ENCODE results near the gene NUDT5.
"Not testable (repeated sequence)": the region's sequence is repeated elsewhere in the genome, so short reads cannot be mapped to it uniquely, and the experiment has no call there.

The NUDT5 gene

DNA sequence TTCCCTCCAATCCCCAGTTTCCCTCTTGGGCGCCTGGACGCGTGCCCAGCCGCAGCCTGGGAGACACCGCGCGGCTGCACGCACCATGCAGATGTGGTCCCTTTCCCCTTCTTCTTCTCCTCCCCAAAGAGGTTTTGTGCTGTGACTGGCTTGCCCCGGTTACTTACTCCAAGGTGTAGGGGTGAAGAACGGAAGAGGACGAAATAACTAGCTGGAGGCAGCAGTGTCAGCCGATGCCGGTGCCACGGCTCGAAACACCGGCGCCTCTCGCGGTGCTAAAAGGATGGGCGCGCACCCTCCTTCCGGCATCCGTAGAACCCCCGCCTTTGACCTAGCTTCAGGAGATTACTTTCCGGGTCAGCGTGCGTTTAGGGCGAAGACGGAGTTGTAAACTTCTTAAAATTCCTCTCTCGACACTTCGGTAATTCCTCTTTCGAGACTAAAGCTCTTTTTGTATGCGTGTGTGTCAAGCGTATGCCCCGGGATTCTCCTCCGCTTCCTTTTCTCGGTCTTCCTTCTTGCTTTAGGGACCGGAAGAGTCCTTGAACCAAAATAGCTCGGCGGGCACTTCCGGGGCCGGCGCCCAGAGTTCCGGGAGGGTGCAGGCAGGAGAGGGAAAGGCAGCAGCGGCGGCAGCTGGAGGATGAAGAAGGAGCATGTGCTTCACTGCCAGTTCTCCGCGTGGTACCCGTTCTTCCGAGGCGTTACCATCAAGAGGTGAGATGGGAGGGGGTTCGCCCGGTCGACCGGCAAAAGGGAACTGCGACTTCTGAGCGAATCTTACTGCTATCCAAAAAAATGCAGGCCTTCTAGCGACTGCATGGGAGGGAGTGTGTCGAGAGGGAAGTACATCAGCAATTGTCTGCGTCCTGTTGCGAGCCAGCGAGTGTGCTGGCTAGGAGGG, at the start of gene NUDT5, which contains the start of gene CDC123:
Gene NUDT5 (minus strand): TSS at position 289 of the 904 bp plus-strand sequence. CDS start 9,600 bp downstream, outside the sequence.
Gene CDC123 (plus strand): TSS at position 586 of the 904 bp plus-strand sequence. CDS start 58 bp downstream, at position 644.
- peak; percentile 66 for DNase-seq (ENCODE audit: low read depth)

DNA sequence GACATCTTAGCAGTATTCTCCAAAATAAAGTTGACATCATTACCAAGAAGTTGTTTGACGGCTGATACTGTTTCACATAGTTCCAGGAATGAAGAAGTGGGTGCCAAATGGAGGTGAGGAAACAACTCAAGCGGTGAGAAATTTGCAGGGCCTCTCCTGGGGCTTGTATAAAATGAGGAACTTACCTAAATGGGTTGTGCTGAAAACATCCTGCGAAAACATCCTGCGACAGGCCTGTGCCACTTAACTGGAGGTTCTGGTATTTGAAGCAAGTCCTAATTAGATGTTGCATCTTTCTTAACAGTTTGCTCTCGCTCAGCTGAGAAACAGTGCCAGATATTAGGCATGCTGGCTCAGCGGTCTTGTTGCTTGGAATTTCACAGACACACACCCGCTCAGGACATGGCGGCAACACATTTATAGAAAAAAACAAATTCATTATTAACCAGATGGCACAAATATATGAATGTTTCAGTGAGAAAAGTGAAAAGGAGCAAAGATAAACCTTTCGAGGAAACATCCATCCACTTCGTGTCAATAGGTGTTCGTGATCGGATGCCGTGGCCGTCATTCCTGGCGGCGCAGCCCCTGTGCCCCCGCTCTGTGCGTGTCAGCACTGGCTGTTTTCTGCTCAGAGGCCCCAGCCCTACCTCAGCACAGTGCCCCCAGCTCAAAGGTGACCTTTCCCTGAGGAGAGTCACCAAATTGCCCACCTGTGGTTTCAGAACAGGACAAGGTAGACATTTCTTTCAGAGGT, 48.4 kb upstream of the NUDT5 start:
- no peak for DNase-seq (ENCODE audit: low read depth)

DNA sequence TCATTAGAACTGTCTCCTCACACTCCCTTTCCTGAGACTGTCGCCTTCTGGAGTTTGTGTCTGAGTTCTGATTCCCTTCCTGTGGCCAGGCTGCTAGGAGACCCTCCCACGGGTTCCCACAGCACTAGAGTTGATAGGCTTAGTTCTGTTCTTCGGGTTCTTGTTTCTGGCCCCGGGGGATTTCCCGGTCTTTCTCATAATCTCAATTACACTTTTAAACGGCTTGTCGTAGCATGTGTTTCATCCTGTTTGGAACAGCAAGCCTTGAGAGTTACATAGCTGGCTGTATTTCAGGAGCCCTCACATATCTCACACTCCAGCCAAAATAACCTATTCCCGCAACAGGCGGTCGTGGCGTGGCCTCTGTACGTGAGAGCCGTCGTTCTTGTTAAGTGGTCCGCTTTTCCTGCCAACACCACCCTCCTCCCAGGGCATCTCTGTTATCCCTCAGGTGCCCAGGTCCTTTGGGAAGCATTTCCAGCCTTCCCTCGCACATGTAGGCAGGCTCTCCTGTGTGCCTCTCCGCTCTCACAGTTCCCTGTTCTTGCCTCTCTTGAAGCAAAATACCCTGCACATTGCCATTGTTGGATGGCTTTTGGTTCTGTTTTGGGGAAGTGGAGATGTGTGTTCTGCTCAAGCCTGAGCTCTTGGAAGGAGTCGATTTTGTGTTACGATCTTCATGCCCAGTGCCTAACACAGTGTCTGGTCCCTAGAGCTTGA, 46.3 kb upstream of the NUDT5 start:
- no peak for DNase-seq (ENCODE audit: low read depth)

DNA sequence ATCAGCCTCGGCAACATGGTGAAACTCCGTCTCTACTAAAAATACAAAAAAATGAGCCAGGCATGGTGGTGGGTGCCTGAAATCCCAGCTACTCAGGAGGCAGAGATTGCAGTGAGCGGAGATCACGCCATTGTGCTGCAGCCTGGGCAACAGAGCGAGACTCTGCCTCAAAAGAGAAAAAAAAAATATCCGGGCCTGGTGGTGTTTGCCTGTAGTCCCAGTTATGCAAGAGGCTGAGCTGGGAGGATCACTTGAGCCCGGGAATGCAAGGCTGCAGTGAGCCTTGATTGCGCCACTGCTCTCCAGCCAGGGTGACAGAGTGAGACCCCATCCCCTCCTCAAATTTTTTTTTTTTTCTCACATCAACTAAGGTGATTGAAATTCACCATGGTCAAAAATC, 43.1 kb upstream of the NUDT5 start:
- no peak for DNase-seq (ENCODE audit: low read depth)

DNA sequence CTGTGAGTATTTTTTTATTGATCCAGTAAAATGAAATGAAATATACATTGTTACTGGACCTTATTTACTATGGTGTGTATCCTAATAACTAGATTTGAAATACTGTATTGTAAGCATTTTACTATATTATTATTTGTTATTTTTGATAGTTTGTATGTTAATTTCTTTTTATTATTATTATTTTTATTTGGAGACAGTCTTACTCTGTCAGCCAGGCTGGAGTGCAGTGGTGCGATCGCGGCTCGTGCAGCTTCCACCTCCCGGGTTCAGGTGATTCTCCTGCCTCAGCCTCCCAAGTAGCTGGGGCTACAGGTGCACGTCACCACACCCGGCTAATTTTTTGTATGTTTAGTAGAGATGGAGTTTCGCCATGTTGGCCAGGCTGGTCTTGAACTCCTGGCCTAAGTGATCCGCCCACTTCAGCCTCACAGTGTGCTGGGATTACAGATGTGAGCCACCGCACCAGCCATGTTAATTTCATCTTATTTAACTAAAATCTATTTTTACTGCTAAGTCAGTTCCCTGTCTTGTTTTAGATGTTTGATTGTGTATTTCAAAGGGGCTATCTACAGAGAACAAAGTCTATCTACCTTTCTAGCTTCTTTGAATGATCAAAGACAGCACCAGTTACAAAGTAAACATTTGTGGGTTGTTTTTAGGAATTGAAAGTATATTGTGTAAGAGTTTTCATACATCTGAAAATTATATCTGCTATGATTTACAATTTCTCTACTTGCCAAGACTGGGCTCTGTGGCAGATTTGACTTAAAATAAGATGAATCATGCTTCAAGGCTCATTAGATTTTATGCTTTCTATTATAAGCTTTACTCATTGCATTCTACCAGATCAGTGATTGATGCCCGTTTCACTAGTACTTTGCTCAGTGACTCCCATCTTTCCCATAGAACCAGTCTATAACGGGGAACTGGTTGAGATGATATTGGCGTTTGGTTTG, 41.9 kb upstream of the NUDT5 start:
- no peak for DNase-seq (ENCODE audit: low read depth)

DNA sequence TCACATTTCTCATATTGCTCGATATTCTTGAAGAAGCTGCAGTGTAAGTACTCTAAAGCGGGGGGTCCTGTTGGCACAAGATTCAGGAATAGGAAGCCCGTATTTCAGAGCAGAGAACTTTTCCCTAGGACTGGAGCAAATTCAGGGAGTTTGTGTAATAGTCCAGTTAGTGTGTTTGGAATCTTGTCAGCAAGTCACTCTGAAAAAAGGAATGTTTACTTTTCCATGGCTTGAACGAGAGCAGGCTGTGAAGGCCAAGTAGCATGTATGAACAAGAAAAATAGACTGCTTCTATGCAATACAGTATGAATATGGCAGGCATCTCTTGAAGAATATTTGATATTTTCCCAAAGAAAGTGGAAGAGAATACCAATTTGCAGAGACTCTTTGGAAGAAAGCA, 40.1 kb upstream of the NUDT5 start:
- DNase-seq (ENCODE audit: low read depth), result no peak

DNA sequence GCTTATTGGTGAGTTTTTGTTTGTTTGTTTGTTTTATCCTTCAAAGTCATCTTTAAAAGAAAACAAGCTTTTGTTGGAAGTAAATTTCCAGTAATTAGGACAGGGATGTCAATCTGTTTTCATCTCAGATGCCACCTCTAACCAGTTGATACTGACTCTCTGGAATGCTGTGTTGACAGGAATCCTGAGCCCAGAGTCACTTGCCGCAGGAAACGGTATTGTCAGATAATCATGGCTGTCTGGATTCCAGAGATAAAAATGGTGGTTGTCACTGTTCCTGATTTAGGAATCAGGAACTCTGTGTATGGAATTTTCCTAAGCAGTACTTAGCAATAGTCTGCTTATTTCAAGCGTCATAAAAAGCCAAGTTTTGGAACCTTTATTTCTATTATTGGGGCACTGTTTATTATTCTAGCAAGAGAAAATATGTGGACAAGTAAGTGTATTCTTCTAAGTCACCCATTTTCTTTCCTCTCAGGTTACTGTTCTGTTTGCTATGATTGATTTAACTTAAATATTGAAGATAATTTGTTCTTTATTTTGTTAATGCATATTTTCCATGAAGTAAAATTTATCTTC, 39.5 kb upstream of the NUDT5 start:
- no peak for DNase-seq (ENCODE audit: low read depth)

DNA sequence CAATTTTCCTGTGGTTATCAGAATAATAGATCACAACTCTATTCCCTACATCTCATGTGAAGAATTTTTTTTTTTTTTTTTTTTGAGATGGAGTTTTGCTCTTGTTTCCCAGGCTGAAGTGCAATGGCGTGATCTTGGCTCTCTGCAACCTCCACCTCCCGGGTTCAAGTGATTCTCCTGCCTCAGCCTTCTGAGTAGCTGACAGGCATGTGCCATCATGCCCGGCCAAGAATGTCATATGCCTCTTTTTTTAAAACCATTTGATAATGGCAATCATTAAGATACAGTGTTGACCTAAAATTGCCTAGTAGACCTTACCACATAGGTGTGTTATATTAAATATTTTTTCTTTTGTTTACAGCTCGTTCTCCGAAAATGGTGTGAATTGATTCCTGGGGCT, 39.0 kb upstream of the NUDT5 start:
- not testable (repeated sequence) for DNase-seq (ENCODE audit: low read depth)

DNA sequence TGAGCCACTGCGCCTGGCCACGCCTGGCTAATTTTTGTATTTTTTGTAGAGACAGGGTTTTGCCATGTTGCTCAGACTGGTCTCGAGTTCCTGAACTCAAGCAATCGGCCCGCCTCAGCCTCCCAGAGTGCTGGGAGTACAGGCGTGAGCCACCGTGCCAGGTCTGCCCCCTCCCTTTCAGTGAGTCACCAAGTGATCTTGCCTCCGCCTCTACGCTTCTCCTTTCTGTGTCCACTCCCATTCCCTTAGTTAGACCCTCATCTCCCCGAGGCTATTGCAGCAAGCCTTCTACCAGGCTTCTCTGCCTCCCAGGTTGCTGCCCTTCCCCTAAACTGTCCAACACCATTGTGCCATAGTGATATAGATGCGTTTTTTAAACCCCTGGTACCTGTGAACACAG, 33.2 kb upstream of the NUDT5 start:
- DNase-seq (ENCODE audit: low read depth), result no peak

DNA sequence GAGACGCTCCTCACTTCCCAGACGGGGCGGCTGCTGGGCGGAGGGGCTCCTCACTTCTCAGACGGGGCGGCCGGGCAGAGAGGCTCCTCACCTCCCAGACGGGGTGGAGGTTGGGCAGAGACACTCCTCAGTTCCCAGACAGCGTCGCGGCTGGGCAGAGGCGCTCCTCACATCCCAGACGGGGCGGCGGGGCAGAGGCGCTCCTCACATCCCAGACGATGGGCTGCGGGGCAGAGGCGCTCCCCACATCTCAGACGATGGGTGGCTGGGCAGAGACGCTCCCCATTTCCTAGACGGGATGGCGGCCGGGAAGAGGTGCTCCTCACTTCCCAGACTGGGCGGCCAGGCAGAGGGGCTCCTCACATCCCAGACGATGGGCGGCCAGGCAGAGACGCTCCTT, 30.7 kb upstream of the NUDT5 start:
- not testable (repeated sequence) for DNase-seq (ENCODE audit: low read depth)

DNA sequence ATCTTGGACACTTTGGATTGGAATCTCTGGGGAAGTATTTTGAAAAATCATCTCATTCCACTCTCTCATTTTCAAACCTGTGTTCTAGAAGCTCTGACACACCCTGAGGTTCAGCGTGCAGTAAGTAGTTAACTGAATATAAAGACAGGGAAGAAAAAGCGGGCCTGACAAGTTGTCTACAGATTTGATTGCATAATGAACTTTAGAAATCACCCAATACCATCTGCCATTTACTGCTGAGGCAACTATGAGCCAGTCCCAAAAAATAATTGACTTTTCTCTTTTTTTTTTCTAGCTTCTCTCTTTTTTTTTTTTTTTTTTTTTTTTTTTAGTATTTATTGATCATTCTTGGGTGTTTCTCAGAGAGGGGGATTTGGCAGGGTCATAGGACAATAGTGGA, 29.8 kb upstream of the NUDT5 start:
- no peak for DNase-seq (ENCODE audit: low read depth)

DNA sequence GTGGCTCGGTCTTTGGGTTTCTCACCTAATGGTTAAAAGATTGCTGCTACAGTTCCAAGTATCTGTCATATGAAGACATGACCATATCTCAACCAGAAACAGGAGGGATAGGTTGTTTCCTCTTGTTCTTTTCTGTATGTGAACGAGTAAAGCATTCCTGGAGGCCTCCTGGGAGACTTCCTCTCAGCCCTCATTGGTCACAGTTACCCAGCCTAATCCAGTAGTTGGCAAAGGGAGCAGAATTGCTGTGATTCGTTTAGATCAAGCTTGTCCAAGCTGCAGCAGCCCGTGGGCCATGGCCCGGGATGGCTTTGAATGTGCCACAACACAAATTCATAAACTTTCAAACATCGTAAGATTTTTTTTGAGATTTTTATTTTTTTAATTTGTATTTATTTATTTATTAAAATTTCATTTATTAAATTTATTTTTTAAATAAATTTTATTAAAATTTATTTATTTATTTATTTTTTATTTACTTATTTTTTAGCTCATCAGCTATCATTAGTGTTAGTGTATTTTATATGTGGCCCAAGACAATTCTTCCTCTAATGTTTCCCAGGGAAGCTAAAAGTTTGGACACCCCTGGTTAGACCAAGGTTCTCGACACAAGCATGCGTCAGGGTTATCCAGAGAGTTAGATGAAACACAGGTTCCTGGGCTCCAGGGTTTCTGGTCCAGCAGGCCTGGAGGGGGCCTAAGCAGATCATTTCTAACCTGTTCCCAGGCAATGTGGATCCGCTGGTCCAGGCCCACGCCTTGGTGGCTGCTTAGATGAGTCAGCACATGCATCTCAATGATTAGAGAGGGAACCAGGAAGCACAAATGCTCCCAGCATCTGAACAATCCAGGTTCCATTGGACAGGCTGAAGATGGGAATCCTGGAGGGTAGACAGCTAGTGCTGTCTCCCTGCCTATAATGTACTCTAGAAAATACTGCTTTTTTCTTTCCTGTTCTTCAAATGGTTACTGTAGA, 25.9 kb upstream of the NUDT5 start:
- DNase-seq (ENCODE audit: low read depth), result no peak

DNA sequence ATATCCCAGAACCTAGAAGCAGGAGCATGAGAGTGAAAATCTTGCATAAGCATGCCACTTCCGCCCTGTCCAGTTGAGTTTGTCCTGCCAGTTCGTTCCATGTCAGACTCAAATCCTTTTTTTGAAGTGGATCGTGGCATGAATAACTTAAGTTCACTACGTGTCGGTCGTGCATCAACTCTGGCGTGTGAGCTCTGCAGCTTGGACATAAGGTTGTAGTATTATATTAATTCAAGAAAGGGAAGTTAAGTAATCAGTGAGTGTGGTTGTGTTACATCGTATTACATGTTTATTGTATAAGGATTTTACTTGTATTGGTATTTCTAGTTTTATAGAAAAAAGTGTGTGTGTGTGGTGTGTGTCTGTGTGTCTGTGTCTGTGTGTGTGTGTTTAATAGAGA, 23.3 kb upstream of the NUDT5 start:
- DNase-seq (ENCODE audit: low read depth), result no peak

DNA sequence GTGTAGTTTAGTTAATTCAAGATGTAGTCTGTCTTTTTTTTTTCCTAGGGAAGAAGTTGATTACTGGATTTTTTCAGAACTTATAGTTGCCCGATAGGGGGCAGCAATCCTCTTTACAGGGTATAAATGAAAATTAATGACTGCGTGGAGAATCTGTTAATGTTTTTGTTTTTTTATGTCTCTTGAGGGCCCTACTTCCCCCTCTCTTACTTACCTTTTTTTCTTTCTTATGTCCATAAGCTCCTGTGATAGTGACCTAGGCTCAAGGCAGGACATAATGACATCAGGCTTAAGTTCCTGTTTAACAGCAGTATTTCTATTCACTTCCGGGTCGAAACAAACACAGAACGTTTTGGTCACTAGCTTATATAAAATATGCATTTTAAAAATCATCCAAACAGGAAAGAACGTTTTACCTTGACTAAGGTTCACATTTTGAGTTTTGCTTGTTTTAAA, 19.1 kb upstream of the NUDT5 start:
- no peak for DNase-seq (ENCODE audit: low read depth)

DNA sequence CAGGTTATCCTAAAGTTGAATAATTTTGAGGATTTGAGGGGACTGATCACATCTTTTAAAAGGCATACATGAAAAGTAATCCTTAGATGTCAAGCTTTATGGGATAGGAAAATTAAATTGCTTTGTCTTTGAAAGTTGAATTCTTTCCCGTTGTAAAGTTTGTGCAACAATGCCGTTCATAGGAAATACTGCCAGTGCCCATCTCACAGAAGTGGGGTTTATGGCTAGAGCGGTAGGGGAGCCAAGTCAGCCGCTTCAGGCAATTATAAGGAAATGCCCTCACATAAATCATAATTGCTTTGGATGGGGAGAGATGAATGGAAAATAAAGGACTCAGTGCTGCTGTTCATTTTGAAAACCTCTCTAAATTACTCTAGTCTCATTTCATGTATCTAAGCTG, 18.4 kb upstream of the NUDT5 start:
- DNase-seq (ENCODE audit: low read depth), result no peak

DNA sequence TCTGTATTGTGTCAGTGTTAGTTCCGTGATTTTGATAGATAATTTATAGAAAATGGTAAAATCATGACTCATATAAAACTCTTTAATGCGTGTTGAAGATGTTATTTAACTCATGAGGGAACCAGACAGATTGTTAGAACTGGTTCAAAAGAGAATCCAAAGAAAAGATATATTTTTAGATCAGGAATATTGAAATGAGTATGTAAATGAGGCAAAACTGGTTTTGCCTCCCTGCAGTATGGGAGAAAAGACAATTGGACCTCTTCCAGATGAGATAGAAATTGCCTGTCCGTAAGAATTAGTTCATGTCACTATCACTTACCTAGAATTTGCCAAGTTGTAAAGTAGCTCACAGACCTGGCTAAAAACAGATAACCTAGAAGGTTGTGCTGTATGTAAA, 17.9 kb upstream of the NUDT5 start:
- DNase-seq (ENCODE audit: low read depth), result no peak

DNA sequence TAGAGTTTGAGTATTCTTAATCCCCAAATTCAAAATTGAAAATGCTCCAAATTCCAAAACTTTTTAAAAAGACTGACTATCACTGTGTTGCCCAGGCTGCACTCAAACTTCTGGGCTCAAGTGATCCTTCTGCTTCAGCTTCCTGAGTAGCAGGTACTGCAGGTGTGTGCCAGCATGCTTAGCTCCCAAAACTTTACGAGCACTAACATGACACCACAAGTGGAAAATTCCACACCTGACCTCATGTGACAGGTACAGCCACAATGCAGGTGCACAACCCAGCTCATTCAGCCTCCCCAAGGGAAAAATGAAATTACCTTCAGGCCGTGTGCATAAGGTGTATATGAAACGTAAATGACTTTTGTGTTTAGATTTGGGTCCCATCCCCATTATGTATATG, 16.8 kb upstream of the NUDT5 start:
- DNase-seq (ENCODE audit: low read depth), result no peak

DNA sequence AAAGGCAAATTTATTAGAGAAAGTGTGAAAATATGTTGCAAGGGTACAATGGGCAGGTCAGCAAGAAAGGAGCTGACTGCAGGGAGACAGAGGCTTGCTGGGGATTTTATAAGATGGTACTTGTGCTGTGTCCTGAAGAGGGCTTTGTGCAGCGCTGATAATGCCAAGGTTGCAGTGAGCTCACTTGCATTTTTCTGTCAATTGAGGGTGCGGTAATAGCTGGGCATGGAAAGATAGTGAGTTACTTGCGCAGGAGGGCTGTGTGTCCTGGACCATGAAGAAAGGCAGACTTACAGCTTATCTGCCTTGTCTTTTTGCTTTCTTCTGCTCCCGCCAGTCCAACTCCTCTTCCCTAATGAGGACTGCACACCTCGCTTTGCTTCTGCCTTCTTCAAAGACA, 12.8 kb upstream of the NUDT5 start:
- DNase-seq (ENCODE audit: low read depth), result no peak

DNA sequence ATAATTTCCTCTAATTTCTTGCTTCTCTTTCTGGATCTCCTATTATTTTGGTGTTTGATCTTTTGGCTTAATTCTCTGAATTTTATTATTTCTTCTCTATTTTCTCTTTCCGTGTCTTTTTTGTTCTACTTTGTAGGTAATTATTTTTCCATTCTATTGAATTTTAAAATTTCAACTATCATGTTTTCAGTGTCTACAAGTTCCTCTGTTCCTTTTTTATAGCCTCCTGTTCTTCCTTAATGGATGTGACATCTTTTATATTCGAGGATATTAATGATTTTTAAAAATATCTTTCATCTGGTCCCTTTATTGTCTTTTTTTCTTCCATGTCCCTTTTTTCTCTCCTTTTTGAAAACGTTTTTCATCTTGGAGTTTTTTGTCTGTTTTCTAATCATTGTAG, 11.4 kb upstream of the NUDT5 start:
- DNase-seq (ENCODE audit: low read depth), result no peak

DNA sequence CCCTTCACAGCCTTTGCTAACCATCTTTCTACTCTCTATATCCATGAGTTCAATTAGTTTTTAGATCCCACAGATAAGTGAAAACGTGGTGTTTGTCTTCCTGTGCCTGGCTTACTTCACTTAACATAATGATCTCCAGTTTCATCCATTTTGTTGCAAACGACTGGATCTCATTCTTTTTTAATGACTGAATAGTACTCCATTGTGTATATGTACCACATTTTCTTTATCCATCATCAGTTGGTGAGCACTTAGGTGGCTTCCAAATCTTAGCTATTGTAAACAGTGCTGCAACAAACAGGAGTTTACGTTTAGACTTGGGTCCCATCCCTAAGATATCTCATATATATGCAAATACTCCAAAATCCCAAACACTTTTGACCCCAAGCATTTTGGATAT, 9.4 kb upstream of the NUDT5 start:
- no peak for DNase-seq (ENCODE audit: low read depth)

Measured in stimulated activated CD8-positive, alpha-beta memory T cell treated with anti-CD3 and anti-CD28 coated beads, Interleukin-12 subunit alpha, Interleukin-12 subunit beta, amount 100 ng/mL, for 4 hours (primary cell).